Head of caudate nucleus (tissue), 42 donors: ENCODE measurements around the gene IFT122.

Source experiments
- DNase-seq, 42 donors: peaks; one replicate each; pipeline versions ENCODE4 v3.0.0 to v3.0.0-alpha.2; 2020 to 2021; ENCODE audit warnings: mixed read lengths in 7 of 42
- intact Hi-C: fragments of 100-400 bp; cut with DNase I; formaldehyde crosslinking; loops from one replicate; pipeline ENCODE4 v1.15.0; 2022

IFT122 gene

GRCh38 chr3:129519896-129520715 lies 80.1 kb downstream of the IFT122 start:
- intact Hi-C loops = no loop called here

GRCh38 chr3:129520960-129521359 lies 80.9 kb downstream of the IFT122 start:
- intact Hi-C loops = no loop called here

More at GRCh38 chr3:129519896-129520715, 80.1 kb downstream of the IFT122 start:
- no peak for DNase-seq

GRCh38 chr3:129521611-129522010 lies 81.6 kb downstream of the IFT122 start:
- DNase-seq = no peak
- intact Hi-C loops = no loop called here

More at GRCh38 chr3:129520960-129521359, 80.9 kb downstream of the IFT122 start:
- DNase-seq = no peak

GRCh38 chr3:129522953-129523352 lies 82.9 kb downstream of the IFT122 start:
- DNase-seq = no peak
- intact Hi-C loops = no loop called here

- intact Hi-C loops = no loop called here
- DNase-seq = no peak
Observed at GRCh38 chr3:129524081-129524480, 84.1 kb downstream of the IFT122 start.

- no peak for DNase-seq
- intact Hi-C loops = no loop called here
Observed at GRCh38 chr3:129525341-129525968, 85.4 kb downstream of the IFT122 start.

GRCh38 chr3:129526121-129526900 lies 86.3 kb downstream of the IFT122 start:
- intact Hi-C loops = no loop called here
- DNase-seq = peak in 1 of 42 donors; percentile 19

- no peak for DNase-seq
- intact Hi-C loops = no loop called here
Observed at GRCh38 chr3:129527262-129527661, 87.2 kb downstream of the IFT122 start.

GRCh38 chr3:129528589-129529100 lies 88.6 kb downstream of the IFT122 start, which contains the start of gene RHO:
RHO (plus strand) TSS chr3:129528639; CDS start chr3:129528734, 95 bp downstream.
- DNase-seq = no peak
- intact Hi-C loops = no loop called here

- no peak for DNase-seq
- intact Hi-C loops = no loop called here
Observed at GRCh38 chr3:129529436-129530210, 89.6 kb downstream of the IFT122 start.

GRCh38 chr3:129530251-129530791 lies 90.3 kb downstream of the IFT122 start:
- no peak for DNase-seq
- intact Hi-C loops = no loop called here

- intact Hi-C loops = no loop called here
- no peak for DNase-seq
Observed at GRCh38 chr3:129530821-129531220, 90.8 kb downstream of the IFT122 start.

- no peak for DNase-seq
- intact Hi-C loops = no loop called here
Observed at GRCh38 chr3:129531699-129532098, 91.7 kb downstream of the IFT122 start.

GRCh38 chr3:129532261-129532660 lies 92.2 kb downstream of the IFT122 start:
- intact Hi-C loops = no loop called here
- no peak for DNase-seq

GRCh38 chr3:129533406-129533805 lies 93.4 kb downstream of the IFT122 start:
- intact Hi-C loops = no loop called here
- DNase-seq = no peak

GRCh38 chr3:129534428-129535027 lies 94.5 kb downstream of the IFT122 start:
- intact Hi-C loops = no loop called here
- no peak for DNase-seq

- DNase-seq = no peak
- intact Hi-C loops = no loop called here
Observed at GRCh38 chr3:129535075-129535474, 95.1 kb downstream of the IFT122 start.

GRCh38 chr3:129536374-129536667 lies 96.3 kb downstream of the IFT122 start:
- DNase-seq = no peak
- intact Hi-C loops = no loop called here
